Chondrocyte (in vitro differentiated cells): Measurements from ENCODE around the gene GALNT2. TPM values are rescaled to one million over a fixed set of nuclear protein-coding genes. Genes with fewer than 3 reads are reported as not detected.
A peak's percentile ranks its signal among the peaks of the same experiment; 100 is the strongest.

ENCODE experiments used
- DNase-seq: peaks from one replicate; pipeline ENCODE4 v3.0.0; 2021; ENCODE audit warnings: mixed read lengths, low spot score
- H3K27ac Mint-ChIP-seq: one replicate; pipeline ENCODE4 v1.8.0; 2021; ENCODE audit warnings: mild to moderate bottlenecking, moderate library complexity, mixed read lengths; ENCODE audit not compliant: unreplicated experiment
- H3K27me3 Mint-ChIP-seq: 2 replicates; pipeline ENCODE4 v1.8.0; 2021; ENCODE audit warnings: low read depth, mixed read lengths
- H3K36me3 Mint-ChIP-seq: 2 replicates; pipeline ENCODE4 v1.8.0; 2021; ENCODE audit warnings: low read depth, mixed read lengths
- H3K4me1 Mint-ChIP-seq: 2 replicates; pipeline ENCODE4 v1.8.0; 2021; ENCODE audit warnings: low read depth, mild to moderate bottlenecking, mixed read lengths
- H3K4me3 Mint-ChIP-seq: one replicate; pipeline ENCODE4 v1.8.0; 2021; ENCODE audit warnings: mild to moderate bottlenecking, moderate library complexity, mixed read lengths; ENCODE audit not compliant: unreplicated experiment
- H3K9me3 Mint-ChIP-seq: 2 replicates; pipeline ENCODE4 v1.8.0; 2021; ENCODE audit warnings: low read depth, mixed read lengths
- total RNA-seq: library from RNA; stranded (reverse); gene quantifications from 3 replicates; pipeline ENCODE4 v1.2.1, GENCODE V29; 2021
- TF ChIP-seq, protein P1 (sequence below): fragments of 200-600 bp; sonication (generic); IDR thresholded peaks from 2 replicates; pipeline ENCODE4 v1.5.0; 2021; ENCODE audit warnings: antibody characterized with exemption, mild to moderate bottlenecking, moderate library complexity

Gene GALNT2
- total RNA-seq, 1 donor from 2014 or later: 223 TPM

DNA sequence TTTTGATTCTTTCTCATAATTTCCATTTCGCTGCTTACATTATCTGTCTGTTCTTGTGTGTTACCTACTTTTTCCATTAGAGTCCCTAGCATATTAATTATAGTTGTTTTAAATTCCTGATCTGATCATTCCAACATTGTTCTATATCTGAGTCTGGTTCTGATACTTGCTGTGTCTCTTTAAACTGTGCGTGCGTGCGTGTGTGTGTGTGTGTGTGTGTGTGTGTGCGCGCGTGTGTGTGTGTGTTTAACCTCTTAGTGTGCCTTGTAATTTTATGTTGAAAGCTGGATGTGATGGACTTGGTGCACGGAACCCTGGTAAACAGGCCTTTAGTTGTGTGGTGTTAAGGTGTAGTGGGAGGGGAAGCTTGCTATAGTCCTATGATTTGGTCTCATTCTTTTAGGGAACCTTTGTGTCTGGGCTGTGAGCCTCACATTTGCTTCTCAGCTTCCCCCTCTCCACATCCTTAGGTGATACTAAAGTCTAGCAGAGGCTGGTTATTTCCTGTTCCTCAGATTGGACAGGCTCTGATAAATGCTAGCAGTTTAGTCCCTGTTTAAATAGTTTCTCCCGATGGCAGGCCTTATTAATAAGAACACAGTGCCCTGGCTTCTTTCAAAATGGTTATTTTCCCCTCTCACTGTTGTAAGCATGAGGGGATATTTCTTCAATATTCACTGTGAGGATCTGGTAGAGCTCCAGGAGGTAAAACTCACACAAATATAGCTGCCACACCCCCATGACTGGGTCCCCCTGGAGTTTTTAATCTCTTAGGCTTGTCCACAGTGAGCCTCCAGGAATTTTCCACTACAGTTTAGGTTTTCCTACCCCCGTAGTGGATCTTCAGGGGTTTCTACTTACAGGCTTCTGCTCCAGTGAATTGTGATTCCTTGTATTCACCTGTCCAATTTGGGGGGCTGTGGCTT is 118.3 kb downstream of the GALNT2 start:
- TF ChIP-seq, protein P1, sequence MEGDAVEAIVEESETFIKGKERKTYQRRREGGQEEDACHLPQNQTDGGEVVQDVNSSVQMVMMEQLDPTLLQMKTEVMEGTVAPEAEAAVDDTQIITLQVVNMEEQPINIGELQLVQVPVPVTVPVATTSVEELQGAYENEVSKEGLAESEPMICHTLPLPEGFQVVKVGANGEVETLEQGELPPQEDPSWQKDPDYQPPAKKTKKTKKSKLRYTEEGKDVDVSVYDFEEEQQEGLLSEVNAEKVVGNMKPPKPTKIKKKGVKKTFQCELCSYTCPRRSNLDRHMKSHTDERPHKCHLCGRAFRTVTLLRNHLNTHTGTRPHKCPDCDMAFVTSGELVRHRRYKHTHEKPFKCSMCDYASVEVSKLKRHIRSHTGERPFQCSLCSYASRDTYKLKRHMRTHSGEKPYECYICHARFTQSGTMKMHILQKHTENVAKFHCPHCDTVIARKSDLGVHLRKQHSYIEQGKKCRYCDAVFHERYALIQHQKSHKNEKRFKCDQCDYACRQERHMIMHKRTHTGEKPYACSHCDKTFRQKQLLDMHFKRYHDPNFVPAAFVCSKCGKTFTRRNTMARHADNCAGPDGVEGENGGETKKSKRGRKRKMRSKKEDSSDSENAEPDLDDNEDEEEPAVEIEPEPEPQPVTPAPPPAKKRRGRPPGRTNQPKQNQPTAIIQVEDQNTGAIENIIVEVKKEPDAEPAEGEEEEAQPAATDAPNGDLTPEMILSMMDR: no peak
- H3K4me1 Mint-ChIP-seq: peaks cover 43% of the 10 kb centered on the region
- no peak overlapping the region for H3K4me3 Mint-ChIP-seq
- no peaks in the 10 kb centered on the region for H3K9me3 Mint-ChIP-seq
- H3K27ac Mint-ChIP-seq: peak overlapping the region; percentile 81
- H3K36me3 Mint-ChIP-seq: peaks cover 12% of the 10 kb centered on the region
- no peaks in the 10 kb centered on the region for H3K27me3 Mint-ChIP-seq
- DNase-seq: no peak

DNA sequence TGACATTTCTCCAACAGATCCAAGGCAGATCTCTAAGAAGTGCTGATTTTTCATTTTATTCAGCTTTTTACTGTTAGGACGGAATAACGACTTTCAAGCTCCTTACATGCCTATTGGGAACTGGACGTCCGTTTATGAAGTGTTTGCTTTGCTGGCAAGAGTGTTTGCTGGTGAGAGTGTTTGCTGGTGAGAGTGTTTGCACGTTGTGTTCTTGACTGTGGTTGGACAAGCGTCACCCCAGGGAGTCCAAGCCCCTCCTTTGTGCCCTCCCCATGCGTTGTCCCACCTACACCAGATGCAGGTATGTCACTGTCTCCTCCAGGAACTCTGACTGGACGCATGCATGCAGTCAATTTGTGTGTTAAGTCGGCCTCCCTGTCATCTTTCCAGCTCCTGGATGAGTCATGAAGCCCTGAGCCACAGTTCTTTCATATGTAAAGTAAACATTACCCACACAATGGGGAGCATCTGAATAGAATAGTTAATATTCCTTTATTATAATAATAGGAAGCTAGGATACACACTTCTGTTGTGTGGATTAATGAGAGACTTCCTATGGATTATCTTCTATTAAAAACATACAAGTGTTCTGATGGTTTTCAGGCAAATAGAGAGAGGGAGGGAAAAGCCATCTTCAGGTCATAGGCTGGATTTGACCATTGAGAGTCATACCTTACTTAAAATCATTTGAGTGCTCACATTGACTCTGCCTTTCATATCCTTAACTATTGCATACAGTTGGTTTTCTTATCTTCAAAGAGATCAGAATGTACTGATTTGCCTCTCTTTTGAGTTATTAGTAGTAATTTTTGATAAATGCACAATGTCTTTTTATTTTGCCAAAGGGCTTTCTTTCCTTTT is 119.2 kb downstream of the GALNT2 start:
- Mint-ChIP-seq H3K9me3 (no peaks in the 10 kb centered on the region), H3K36me3 (peaks cover 8% of the 10 kb centered on the region), H3K27ac (peak overlapping the region; percentile 81), H3K4me1 (peaks cover 52% of the 10 kb centered on the region), H3K27me3 (no peaks in the 10 kb centered on the region), H3K4me3 (no peak overlapping the region)
- no peak for DNase-seq
- TF ChIP-seq, protein P1: no peak

DNA sequence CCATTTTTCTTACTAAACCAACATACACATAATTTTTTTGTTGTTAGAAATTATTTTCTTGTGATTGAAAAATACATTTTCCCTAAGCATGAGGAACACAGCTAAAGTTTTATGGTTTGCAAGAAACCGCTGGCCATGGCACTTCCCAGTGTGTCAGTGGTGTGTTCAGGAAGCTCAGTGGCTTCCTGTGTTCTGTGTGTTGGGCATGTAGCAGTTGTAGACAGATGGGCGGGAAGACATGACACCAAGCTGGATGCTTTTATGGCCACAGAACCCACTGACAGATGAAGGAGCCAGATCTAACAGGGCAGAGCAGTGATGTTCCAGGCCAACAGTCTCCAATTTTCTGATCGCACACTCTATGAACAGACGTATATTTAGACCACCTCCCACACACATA is 119.8 kb downstream of the GALNT2 start:
- Mint-ChIP-seq H3K27ac (no peak overlapping the region), H3K4me1 (peaks cover 57% of the 10 kb centered on the region), H3K9me3 (no peaks in the 10 kb centered on the region), H3K27me3 (no peaks in the 10 kb centered on the region), H3K4me3 (no peak overlapping the region), H3K36me3 (peaks cover 8% of the 10 kb centered on the region)
- TF ChIP-seq, protein P1: no peak
- no peak for DNase-seq

DNA sequence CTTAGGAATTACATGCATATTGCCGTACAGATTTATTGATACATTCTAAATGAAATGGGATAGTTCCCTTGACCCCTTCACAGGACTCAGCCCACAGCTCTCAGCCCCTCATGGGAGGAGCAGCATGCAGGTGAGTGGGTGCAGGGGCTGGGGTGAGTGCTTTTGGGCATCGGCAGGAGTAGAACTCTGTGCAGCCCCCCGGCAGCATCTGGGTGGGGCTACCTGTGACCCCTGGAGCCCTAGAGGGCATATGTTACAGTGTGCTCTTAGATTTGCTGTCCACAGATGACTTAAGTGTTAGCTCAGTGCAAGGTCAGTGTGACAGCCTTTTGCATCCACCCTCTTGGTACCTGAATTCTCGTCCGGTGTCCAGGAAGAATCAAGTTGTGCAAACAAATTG is 120.3 kb downstream of the GALNT2 start:
- H3K27me3 Mint-ChIP-seq: no peaks in the 10 kb centered on the region
- no peak overlapping the region for H3K4me3 Mint-ChIP-seq
- TF ChIP-seq, protein P1: no peak
- peaks cover 60% of the 10 kb centered on the region for H3K4me1 Mint-ChIP-seq
- peaks cover 8% of the 10 kb centered on the region for H3K36me3 Mint-ChIP-seq
- no peaks in the 10 kb centered on the region for H3K9me3 Mint-ChIP-seq
- H3K27ac Mint-ChIP-seq: no peak overlapping the region
- DNase-seq: no peak

DNA sequence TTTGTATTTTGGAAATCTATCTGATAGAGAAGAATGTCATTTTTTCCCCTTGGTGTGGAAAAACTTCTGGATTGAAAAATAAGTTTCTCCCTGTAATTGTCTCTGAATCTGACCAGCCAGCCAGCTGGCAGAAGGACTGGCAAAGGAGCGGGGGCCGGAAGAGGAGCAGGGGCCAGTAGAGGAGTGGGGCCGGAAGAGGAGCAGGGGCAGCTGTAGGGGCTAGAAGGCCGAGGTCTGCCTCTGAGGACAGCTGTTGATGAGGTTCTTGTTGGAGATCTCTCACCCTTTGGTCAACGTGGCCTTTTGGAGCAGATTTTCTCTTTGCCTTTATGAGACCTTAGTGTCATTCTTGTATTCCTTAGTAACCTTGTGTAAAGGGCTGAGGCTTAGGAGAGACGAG is 121.8 kb downstream of the GALNT2 start:
- Mint-ChIP-seq H3K27ac (no peak overlapping the region), H3K4me1 (peaks cover 70% of the 10 kb centered on the region), H3K4me3 (no peak overlapping the region)

More for the DNA sequence above, 121.8 kb downstream of the GALNT2 start:
- Mint-ChIP-seq H3K9me3 (no peaks in the 10 kb centered on the region), H3K27me3 (no peaks in the 10 kb centered on the region), H3K36me3 (peaks cover 9% of the 10 kb centered on the region)
- TF ChIP-seq, protein P1: no peak
- no peak for DNase-seq
